DND-41 (cell line): ENCODE results near the gene C18orf54.
A peak's percentile ranks its signal among the peaks of the same experiment; 100 is the strongest.
"Not testable (repeated sequence)": the region's sequence is repeated elsewhere in the genome, so short reads cannot be mapped to it uniquely, and the experiment has no call there.

Source experiments
- ATAC-seq: fragments of 200-7000 bp; cut with Tn5 transposase; 3 replicates; pipeline ENCODE4 v1.9.1; 2021; ENCODE audit warnings: low read depth; ENCODE audit not compliant: insufficient read depth
- DNase-seq: peaks from one replicate; pipeline ENCODE4 v3.0.0-alpha.2; 2020
- H2AFZ ChIP-seq: 2 replicates; pipeline ENCODE4 v1.6.0; 2012; ENCODE audit warnings: low read depth, low read length
- H3K27ac ChIP-seq: 2 replicates; pipeline ENCODE4 v1.5.1; 2012; ENCODE audit warnings: low read length, inconsistent platforms
- H3K27me3 ChIP-seq: fragments of 200-600 bp; sonication (generic); 2 replicates; pipeline ENCODE4 v1.6.0; 2012; ENCODE audit warnings: low read length, mild to moderate bottlenecking, inconsistent platforms; ENCODE audit not compliant: insufficient read depth, poor library complexity
- H3K36me3 ChIP-seq: 2 replicates; pipeline ENCODE4 v1.5.1; 2012; ENCODE audit warnings: low read length, inconsistent platforms; ENCODE audit not compliant: insufficient read depth
- H3K4me1 ChIP-seq: 2 replicates; pipeline ENCODE4 v1.5.1; 2012; ENCODE audit warnings: mild to moderate bottlenecking, low read length; ENCODE audit not compliant: insufficient read depth
- H3K4me2 ChIP-seq: 2 replicates; pipeline ENCODE4 v1.6.0; 2012; ENCODE audit warnings: mild to moderate bottlenecking, moderate library complexity, low read length, inconsistent platforms; ENCODE audit not compliant: insufficient read depth
- H3K4me3 ChIP-seq, 2 experiments: fragments of 200-600 bp in 1 of 2; shearing (Covaris generic) in 1 of 2; 2 replicates each; pipeline ENCODE4 v1.5.1; 2012 to 2016; ENCODE audit warnings: inconsistent platforms in 2 of 2, low read length in 2 of 2, mild to moderate bottlenecking in 2 of 2, low read depth in 1 of 2, moderate library complexity in 1 of 2
- H3K79me2 ChIP-seq: 2 replicates; pipeline ENCODE4 v1.6.0; 2012; ENCODE audit warnings: low read length, inconsistent platforms; ENCODE audit not compliant: insufficient read depth
- H3K9ac ChIP-seq: 2 replicates; pipeline ENCODE4 v1.6.0; 2012; ENCODE audit warnings: low read depth, mild to moderate bottlenecking, inconsistent platforms, low read length, moderate library complexity
- H3K9me3 ChIP-seq: 2 replicates; pipeline ENCODE4 v1.5.1; 2012; ENCODE audit warnings: low read length, moderate library complexity, mild to moderate bottlenecking, inconsistent platforms; ENCODE audit not compliant: insufficient read depth, severe bottlenecking
- H4K20me1 ChIP-seq: 2 replicates; pipeline ENCODE4 v1.6.0; 2012; ENCODE audit warnings: low read length; ENCODE audit not compliant: insufficient read depth
- EZH2 ChIP-seq: IDR thresholded peaks from 3 replicates; pipeline ENCODE4 v1.6.1; 2012; ENCODE audit warnings: borderline replicate concordance, low read depth, mild to moderate bottlenecking, moderate library complexity, low read length, inconsistent platforms; ENCODE audit not compliant: severe bottlenecking
- TF ChIP-seq, protein P1 (sequence below): IDR thresholded peaks from 2 replicates; pipeline ENCODE4 v1.5.1; 2012; ENCODE audit warnings: borderline replicate concordance, low read length, moderate library complexity, mild to moderate bottlenecking; ENCODE audit not compliant: poor library complexity, severe bottlenecking; ENCODE audit errors: extremely low read depth

Gene C18orf54

DNA sequence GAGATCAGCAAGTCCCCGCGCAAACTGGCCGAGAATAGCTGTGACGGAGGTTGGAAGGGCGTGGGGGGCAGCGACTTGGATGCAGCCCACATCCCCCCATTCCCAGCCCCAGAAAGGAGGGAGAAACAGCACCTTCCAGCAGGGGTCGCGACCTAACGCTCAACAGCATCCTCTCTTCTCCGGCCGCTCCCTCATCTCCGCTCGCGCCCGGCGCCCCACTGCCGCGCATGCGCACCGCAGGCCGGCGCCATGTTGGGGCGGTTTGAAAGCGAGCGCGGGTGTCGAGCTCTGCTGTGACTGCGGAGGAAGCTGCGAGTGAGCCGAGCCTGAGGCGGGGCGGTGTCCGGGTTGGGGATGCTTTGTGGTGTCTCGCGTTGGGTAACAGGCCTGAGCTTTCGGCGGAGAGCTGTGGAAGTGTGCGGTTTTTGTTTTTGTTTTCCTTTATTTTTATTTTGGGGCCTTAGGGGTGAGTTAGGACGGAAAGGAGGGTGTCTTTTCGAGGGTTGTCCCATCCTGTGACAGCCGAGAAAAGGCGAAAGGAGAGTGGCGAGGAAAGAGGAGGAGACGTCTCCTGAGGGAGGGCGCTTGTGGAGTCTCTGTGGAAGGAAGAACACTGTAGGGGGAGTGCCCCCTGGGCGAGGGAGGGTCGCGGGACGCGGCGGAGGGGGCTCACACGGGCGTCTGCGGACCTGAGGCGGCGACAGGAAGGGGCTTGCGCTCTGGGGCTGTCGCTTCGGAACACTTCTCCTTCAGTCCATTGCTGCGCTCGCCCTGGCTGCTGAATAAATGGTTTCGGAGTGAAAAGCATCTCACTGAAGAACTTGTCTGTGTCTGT lies at the start of gene C18orf54, which contains the start of gene STARD6:
TSS of gene C18orf54 (plus strand) at position 247 of the 835 bp plus-strand sequence. CDS start 2,667 bp downstream, outside the sequence.
TSS of gene STARD6 (minus strand) at position 199 of the 835 bp plus-strand sequence. CDS start 3,285 bp downstream, outside the sequence.
- H3K36me3 ChIP-seq, result peaks cover 19% of the 10 kb centered on the region
- no peaks in the 10 kb centered on the region for H4K20me1 ChIP-seq
- H3K27me3 ChIP-seq, result no peaks in the 10 kb centered on the region
- H3K79me2 ChIP-seq, result peaks cover 27% of the 10 kb centered on the region
- no peak for TF ChIP-seq EZH2
- TF ChIP-seq, protein P1, sequence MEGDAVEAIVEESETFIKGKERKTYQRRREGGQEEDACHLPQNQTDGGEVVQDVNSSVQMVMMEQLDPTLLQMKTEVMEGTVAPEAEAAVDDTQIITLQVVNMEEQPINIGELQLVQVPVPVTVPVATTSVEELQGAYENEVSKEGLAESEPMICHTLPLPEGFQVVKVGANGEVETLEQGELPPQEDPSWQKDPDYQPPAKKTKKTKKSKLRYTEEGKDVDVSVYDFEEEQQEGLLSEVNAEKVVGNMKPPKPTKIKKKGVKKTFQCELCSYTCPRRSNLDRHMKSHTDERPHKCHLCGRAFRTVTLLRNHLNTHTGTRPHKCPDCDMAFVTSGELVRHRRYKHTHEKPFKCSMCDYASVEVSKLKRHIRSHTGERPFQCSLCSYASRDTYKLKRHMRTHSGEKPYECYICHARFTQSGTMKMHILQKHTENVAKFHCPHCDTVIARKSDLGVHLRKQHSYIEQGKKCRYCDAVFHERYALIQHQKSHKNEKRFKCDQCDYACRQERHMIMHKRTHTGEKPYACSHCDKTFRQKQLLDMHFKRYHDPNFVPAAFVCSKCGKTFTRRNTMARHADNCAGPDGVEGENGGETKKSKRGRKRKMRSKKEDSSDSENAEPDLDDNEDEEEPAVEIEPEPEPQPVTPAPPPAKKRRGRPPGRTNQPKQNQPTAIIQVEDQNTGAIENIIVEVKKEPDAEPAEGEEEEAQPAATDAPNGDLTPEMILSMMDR, result peak; percentile 73
- peak within 1 kb of the TSS; percentile 94 for H3K27ac ChIP-seq
- DNase-seq (peak; percentile 91), ATAC-seq (peak; percentile 87)
- no peaks in the 10 kb centered on the region for H3K9me3 ChIP-seq
- H3K4me3 ChIP-seq, result peak within 1 kb of the TSS; percentile 67 to 80
- peaks cover 27% of the 10 kb centered on the region for H3K4me1 ChIP-seq
- H2AFZ ChIP-seq, result peak within 1 kb of the TSS; percentile 96
- peak within 1 kb of the TSS; percentile 84 for H3K9ac ChIP-seq
- peak within 1 kb of the TSS; percentile 87 for H3K4me2 ChIP-seq

DNA sequence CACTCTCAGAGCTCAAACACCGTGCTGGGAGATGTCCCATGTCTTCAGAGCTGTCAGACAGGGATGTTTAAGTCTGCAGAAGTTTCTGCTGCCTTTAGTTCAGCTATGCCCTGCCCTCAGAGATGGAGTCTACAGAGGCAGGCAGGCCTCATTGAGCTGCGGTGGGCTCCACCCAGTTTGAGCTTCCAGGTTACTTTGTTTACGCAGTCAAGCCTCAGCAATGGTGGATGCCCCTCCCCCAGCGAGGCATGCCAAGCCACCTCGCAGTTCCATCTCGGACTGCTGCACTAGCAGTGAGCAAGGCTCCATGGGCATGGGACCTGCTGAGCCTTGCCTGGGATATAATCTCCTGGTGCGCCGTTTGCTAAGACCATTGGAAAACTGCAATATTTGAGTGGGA lies 48.1 kb upstream of the C18orf54 start:
- H3K27me3 ChIP-seq, H3K79me2 ChIP-seq, H3K9me3 ChIP-seq, H2AFZ ChIP-seq, H3K9ac ChIP-seq, H4K20me1 ChIP-seq, H3K4me2 ChIP-seq, H3K36me3 ChIP-seq, ATAC-seq, H3K4me1 ChIP-seq, H3K27ac ChIP-seq, DNase-seq, H3K4me3 ChIP-seq: not testable (repeated sequence)

DNA sequence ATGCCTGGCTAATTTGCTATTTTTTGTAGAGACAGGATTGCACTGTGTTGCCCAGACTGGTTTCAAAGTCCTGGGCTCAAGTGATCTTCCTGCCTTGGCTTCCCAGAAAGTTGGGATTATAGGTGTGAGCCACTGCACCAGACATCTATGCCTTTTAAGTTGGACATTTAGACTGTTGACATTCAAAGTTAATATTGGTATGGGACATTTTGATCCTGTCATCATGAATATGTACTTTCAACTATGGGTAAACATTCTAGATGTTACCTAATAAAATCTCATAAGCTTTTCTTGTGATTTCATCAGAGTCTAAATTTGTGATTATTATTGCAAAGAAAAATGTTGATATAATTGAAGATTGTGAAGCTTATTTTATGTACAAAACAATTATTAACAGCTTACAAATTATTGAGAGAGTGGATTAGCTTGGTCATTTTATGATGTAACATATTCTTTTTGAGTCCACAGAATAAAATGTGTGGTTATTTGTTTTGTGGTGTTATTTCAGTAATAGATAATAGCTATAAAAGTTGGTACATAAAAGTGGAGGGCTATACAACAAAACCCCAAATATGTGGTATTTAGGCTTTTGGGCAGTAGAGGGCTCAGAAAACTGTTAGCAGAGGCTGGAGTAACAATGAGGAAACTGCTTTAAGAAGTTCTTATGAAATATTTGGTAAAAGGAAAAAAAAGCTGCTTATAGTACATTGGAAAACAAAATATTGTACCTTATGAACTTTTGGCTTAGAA lies 41.5 kb upstream of the C18orf54 start:
- Histone ChIP-seq H3K36me3 (no peaks in the 10 kb centered on the region), H3K4me2 (no peak overlapping the region), H3K27ac (no peak overlapping the region), H3K27me3 (no peaks in the 10 kb centered on the region), H2AFZ (no peak overlapping the region), H3K9me3 (no peaks in the 10 kb centered on the region), H3K4me3 (no peak overlapping the region), H3K4me1 (no peaks in the 10 kb centered on the region), H4K20me1 (no peaks in the 10 kb centered on the region), H3K9ac (no peak overlapping the region), H3K79me2 (no peaks in the 10 kb centered on the region)
- ATAC-seq (no peak), DNase-seq (no peak)
- TF ChIP-seq, protein P1, result no peak
- TF ChIP-seq EZH2, result no peak

DNA sequence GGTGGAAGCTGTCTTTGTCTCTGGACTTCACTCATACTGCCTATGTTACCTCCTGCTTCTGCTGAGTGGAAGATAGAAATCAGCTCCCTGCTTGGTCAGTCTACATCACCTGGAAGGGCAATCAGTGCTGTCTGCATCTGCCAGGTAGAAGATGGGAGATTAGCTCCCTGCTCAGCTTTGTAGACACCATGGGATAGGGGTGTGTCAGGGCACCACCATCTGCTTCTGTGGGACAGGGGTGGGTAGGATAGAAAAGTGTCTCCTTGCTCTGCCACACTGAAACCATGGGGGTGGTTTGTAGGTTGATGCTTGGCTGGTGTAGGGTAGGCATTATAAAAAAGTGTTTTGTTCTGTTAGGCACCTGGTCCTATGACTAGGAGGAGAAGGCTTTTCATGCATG lies 34.1 kb upstream of the C18orf54 start:
- H3K27ac ChIP-seq, result no peak overlapping the region
- no peaks in the 10 kb centered on the region for H3K36me3 ChIP-seq
- H2AFZ ChIP-seq, result no peak overlapping the region
- TF ChIP-seq, protein P1, result no peak
- TF ChIP-seq EZH2, result no peak
- DNase-seq (no peak), ATAC-seq (no peak)
- H4K20me1 ChIP-seq, result no peaks in the 10 kb centered on the region
- H3K9ac ChIP-seq, result no peak overlapping the region
- no peaks in the 10 kb centered on the region for H3K9me3 ChIP-seq
- H3K4me3 ChIP-seq, result no peak overlapping the region
- H3K4me2 ChIP-seq, result no peak overlapping the region
- H3K27me3 ChIP-seq, result no peaks in the 10 kb centered on the region
- H3K4me1 ChIP-seq, result no peaks in the 10 kb centered on the region
- no peaks in the 10 kb centered on the region for H3K79me2 ChIP-seq
